HG02884 (cell line): Measurements from ENCODE around the gene KRTAP10-10.
"Not testable (repeated sequence)": the region's sequence is repeated elsewhere in the genome, so short reads cannot be mapped to it uniquely, and the experiment has no call there.

Source experiments
- ATAC-seq: cut with Tn5 transposase; IDR thresholded peaks from one replicate; pipeline ENCODE4 v1.9.1; 2021; ENCODE audit warnings: mild to moderate bottlenecking, moderate library complexity; ENCODE audit not compliant: unreplicated experiment

The KRTAP10-10 gene

DNA sequence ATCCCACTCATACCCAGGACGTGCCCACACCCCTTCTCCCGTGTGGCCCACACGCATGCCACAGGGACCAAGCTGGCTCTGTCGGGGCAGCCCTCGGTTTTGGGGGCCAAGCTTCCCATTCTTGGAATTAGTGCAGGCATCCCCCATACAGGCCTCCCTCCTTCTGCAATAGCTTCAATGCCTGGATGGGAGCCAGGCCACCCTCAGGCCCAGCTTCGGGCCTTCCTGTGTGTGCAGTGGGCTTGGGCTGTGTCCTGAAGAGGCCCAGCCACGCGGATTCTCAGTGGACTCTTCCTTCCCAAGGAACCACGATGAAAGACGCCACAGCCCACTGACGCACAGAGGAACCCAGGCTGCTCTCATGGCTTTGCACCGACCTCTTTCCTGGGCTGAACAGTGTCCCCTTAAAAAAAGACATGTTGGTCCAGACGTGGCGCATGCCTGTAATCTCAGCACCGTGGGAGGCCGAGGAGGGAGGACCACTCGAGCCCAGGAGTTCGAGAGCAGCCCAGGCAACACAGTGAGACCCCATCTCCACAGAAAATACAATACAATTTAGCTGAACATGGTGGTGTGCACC is 12.5 kb downstream of the KRTAP10-10 start:
- no peak for ATAC-seq

DNA sequence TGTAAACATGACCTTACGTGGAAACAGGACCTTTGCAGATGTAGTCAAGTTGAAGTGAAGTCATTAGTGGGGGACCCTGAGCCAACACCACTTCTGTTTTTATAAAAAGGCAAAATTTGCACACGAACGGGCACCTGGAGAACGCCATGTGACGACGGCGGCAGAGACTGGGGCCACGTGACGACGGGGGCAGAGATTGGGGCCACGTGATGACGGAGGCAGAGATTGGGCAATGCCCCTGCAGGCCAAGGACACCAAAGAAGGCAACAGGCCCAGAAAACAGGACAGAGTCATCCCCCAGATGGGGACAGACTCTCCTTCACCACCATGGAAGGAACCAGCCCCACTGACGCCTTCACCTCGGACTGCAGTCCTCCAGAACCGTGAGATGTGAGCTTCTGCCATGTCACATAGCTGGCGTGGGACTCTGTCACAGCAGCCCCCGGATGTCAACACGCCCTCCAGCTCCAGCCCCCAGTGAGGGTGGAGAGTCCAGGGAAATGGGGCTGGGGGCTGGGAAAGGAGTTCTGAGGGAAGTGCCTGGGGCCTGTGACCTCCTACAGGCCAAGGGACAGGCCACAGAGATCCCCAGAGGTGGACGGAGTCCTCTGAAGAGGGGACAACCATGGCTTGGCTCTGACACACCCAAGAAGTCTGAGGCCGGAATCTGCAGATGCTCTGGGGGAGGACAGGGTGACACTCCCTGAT is 13.3 kb downstream of the KRTAP10-10 start:
- ATAC-seq, result no peak

- ATAC-seq, result no peak
Observed at GRCh38 chr21:44650973-44651675, 14.0 kb downstream of the KRTAP10-10 start.

DNA sequence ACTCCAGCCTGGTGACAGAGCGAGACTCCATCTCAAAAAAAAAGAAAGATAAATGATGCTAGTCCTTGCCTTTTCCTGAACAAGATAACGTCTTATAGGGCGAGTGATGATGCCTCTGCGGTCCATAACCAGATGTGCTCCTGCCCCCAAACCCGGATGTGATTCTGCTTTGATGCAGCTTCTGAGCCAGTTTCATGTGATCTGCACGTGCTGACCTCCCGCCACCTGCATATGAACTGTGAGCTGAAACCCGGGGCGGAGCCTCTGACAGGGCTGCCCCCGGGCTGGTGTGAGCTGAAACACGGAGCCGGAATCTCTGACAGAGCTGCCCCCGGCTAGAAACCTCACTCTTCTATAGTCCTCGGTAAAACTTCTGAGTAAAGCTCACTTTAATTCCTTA is 16.0 kb downstream of the KRTAP10-10 start:
- ATAC-seq, result no peak

- ATAC-seq, result no peak
Observed at GRCh38 chr21:44653656-44654575, 16.8 kb downstream of the KRTAP10-10 start.

- no peak for ATAC-seq
Observed at GRCh38 chr21:44654576-44655175, 17.5 kb downstream of the KRTAP10-10 start, which contains the start of gene KRTAP12-4. Gene KRTAP12-4, minus strand, starts transcription at chr21:44654659. Its CDS starts 45 bp downstream, at chr21:44654614.

DNA sequence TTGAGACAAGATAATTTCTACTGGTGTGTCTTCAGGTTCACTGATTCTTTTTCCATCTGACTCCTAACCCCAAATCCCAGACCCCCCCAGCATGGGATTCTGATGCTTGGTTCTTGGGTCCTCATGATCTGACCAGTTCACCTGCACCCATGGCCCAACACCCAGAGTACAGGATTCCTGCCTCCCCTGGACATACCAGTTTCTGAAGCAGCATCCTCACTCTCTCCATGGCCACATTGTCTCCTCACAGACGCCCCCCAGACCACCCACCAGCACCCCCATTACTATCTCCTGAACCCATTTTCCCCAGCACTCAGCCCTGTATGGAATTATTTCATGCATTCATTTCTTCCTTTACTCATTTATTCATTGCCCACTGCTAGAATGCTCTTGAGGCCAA is 19.7 kb downstream of the KRTAP10-10 start:
- ATAC-seq, result no peak

- ATAC-seq, result no peak
Observed at GRCh38 chr21:44657635-44658540, 20.7 kb downstream of the KRTAP10-10 start, which contains the start of gene KRTAP12-3. Gene KRTAP12-3, plus strand, starts transcription at chr21:44657932. Its CDS starts 48 bp downstream, at chr21:44657980.

- no peak for ATAC-seq
Observed at GRCh38 chr21:44658541-44658910, 21.4 kb downstream of the KRTAP10-10 start.

DNA sequence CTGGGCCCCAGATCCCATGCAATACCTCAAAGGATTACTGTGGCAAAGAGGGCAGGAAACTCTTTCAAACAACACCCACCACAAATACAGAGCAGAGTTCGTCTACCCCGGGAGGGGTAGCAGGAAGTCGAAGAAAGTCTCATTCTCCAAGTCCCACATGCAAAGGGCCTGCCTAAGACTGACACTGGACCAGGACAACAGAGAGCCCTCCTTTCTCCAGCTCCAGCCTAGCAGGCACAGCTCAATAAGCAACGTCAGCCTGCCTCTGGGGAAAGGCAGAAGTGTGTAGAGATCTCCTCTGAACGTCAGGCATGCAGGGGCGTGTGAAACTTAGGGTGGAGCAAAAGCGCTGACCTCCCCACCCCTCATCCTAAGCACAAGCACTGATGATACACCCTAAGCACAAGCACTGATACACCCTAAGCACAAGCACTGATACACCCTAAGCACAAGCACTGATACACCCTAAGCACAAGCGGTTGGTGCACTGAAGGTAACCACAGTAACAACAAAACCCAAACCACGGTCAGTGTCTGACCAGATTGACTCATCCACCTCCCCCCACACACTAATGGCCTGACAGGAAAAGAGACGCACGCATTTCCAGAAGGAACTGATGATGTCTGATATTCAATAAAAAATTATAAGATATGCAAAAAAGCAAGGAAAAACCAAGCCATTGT is 21.9 kb downstream of the KRTAP10-10 start:
- no peak for ATAC-seq

- ATAC-seq, result not testable (repeated sequence)
Observed at GRCh38 chr21:44661567-44661966, 24.4 kb downstream of the KRTAP10-10 start.

GRCh38 chr21:44664691-44665090 is 27.5 kb downstream of the KRTAP10-10 start:
- ATAC-seq, result no peak

DNA sequence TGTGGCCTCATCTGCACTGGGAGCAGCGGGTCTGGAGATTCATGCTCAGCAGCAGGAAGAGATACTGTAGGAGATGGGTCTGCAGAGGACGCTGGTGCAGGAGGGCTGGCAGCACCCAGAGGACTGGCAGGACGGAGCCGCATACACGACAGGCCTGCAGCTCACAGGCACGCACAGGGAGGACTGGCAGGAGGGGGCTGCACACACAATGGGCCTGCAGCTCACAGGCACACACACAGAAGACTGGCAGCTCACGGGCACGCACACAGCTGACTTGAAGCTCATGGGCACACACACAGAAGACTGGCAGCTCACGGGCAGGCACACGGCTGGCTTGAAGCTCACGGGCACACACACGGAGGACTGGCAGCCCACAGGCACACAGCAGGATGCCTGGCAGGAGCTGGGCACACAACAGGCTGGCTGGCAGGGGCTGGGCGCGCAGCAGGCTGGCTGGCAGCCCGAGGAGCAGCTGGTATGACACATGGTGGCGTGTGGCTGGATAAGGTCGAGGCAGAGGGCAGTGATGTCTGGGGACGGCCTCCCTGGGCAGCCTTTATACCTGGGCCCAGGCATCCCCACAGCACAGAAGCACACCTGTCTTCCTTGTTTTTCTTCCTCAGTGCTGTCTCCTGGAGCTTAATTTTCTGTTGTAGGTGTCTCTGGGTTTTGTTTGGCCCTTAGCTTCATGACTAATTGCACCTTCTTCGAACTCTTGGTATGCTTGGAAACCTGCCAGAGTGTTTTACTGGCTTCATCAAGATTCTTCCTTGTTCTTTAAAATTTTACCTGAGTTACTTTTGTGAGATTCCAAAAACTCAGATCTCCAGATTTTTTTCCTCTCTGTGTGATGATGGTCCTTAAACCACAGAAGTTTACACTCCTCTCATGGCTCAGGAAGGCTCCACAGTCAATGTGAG is 29.5 kb downstream of the KRTAP10-10 start, which contains the start of gene KRTAP12-2:
KRTAP12-2 (minus strand) TSS at position 527 of the 920 bp plus-strand sequence; CDS start at position 486, 41 bp downstream.
- no peak for ATAC-seq

- ATAC-seq, result no peak
Observed at GRCh38 chr21:44667612-44668011, 30.5 kb downstream of the KRTAP10-10 start.

GRCh38 chr21:44670642-44671432 is 33.7 kb downstream of the KRTAP10-10 start:
- no peak for ATAC-seq

DNA sequence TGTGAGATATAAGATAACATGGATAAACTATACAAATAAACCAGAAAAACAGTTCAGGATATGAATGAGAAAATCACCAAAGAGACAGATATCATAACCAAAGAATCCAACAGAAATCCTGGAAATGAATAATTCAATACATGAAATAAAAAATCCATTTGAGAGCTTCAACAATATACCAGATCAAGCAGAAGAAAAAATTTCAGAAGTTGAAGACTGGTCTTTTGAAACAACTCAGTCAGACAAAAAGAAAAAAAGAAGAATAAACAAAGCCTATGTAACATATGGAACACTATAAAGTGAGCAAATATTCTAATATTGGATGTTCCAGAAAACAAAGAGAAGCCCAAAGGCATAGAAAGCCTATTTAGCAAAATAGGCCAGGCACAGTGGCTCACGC is 34.8 kb downstream of the KRTAP10-10 start:
- no peak for ATAC-seq

DNA sequence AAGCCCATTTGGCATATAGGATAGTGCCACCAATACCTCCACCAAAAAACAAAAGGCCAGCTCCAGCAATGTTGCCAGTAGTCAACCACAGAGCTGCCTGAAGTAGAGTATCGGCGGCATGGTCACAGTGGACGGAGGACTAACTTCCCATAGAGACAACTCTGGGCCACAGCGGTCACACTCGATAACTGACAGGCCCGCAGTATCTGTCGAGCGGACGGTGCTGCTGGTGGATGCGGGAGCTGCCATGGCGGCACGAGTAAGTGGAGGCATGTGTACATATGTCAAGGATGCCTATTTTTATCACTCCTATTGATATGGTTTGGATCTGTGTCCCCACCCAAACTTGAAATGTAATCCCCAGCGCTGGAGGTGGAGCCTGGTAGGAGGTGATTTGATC is 40.7 kb downstream of the KRTAP10-10 start:
- ATAC-seq, result no peak
